HCT116 (cell line): ENCODE results near the gene NUP153. TPM values are rescaled to one million over a fixed set of nuclear protein-coding genes. Genes with fewer than 3 reads are reported as not detected.

Experiments used
- ATAC-seq: fragments of 200-7000 bp; cut with Tn5 transposase; 2 replicates; pipeline ENCODE4 v1.9.1; 2020; ENCODE audit warnings: mild to moderate bottlenecking, moderate library complexity
- BruUV-seq: library from RNA; stranded (reverse); fragments of 400-500 nt; replicated peaks from 2 replicates; lab custom pipeline; 2021; lab: Mats Ljungman, UMichigan
- CTCF ChIA-PET: fragments of 300-600 bp; sonication (Branson Sonifier 250); formaldehyde crosslinking; loops from one replicate; lab custom pipeline; 2021; ENCODE audit warnings: antibody characterized with exemption; lab: Charles Lee
- POLR2A ChIA-PET: fragments of 300-600, 350-600 bp; sonication (Branson Sonifier 250); formaldehyde crosslinking; loops from one replicate; lab custom pipeline; 2021; ENCODE audit warnings: antibody characterized with exemption; lab: Charles Lee
- RAD21 ChIA-PET, 2 experiments: fragments of 300-600 bp; sonication (Branson Sonifier 250); formaldehyde crosslinking; loops; one replicate each; lab custom pipeline; 2023; ENCODE audit warnings: low total read pairs in 2 of 2; ENCODE audit not compliant: uncharacterized antibody in 2 of 2, unreplicated experiment in 2 of 2, low non-redundant PET in 1 of 2; lab: Charles Lee
- DNase-seq: peaks from one replicate; pipeline ENCODE4 v3.0.0-alpha.2; 2010; ENCODE audit warnings: low read depth, low spot score
- H2AFZ ChIP-seq: fragments of 200-600 bp; shearing (Covaris generic), sonication (generic); 2 replicates; pipeline ENCODE4 v1.6.1; 2017; ENCODE audit warnings: low read depth, mixed run types, mixed read lengths, antibody characterized with exemption, low read length; ENCODE audit not compliant: poor library complexity, severe bottlenecking
- H3K27ac ChIP-seq: 2 replicates; pipeline ENCODE4 v1.5.1; 2012; ENCODE audit warnings: low read depth, low read length
- H3K27me3 ChIP-seq: fragments of 200-600 bp; sonication (generic); 2 replicates; pipeline ENCODE4 v1.6.1; 2016; ENCODE audit warnings: mixed run types, low read length, mixed read lengths; ENCODE audit not compliant: insufficient read depth
- H3K36me3 ChIP-seq, 2 experiments: fragments of 200-500 bp in 1 of 2; fragments of 200-600 bp in 1 of 2; sonication (Bioruptor generic) in 1 of 2; sonication (generic) in 1 of 2; 2 replicates each; pipeline versions ENCODE4 v1.5.1 to v1.6.1; 2014 to 2016; ENCODE audit warnings: low read length in 2 of 2, inconsistent platforms in 1 of 2, mixed read lengths in 1 of 2, mixed run types in 1 of 2; ENCODE audit not compliant: insufficient read depth in 2 of 2, control insufficient read depth in 1 of 2
- H3K4me1 ChIP-seq, 2 experiments: fragments of 200-600 bp in 1 of 2; sonication (generic) in 1 of 2; 2 replicates each; pipeline versions ENCODE4 v1.5.1 to v1.6.1; 2012 to 2017; ENCODE audit warnings: low read length in 2 of 2, inconsistent platforms in 1 of 2, mild to moderate bottlenecking in 1 of 2, mixed read lengths in 1 of 2, mixed run types in 1 of 2, moderate library complexity in 1 of 2; ENCODE audit not compliant: insufficient read depth in 2 of 2, control insufficient read depth in 1 of 2
- H3K4me2 ChIP-seq: fragments of 200-600 bp; sonication (generic); 2 replicates; pipeline ENCODE4 v1.6.1; 2017; ENCODE audit warnings: mixed run types, low read length, mixed read lengths
- H3K4me3 ChIP-seq, 2 experiments: fragments of 200-600 bp in 1 of 2; sonication (generic) in 1 of 2; replicated peaks in 1 of 2; 2 replicates each; pipeline ENCODE4 v1.5.1; 2011 to 2016; ENCODE audit warnings: low read length in 2 of 2, control low read depth in 1 of 2, low read depth in 1 of 2, mild to moderate bottlenecking in 1 of 2, mixed read lengths in 1 of 2, mixed run types in 1 of 2
- H3K79me2 ChIP-seq: fragments of 200-600 bp; sonication (generic); 2 replicates; pipeline ENCODE4 v1.6.1; 2017; ENCODE audit warnings: mild to moderate bottlenecking, mixed run types, low read length, moderate library complexity, mixed read lengths; ENCODE audit not compliant: insufficient read depth
- H3K9ac ChIP-seq: fragments of 200-600 bp; sonication (generic); 2 replicates; pipeline ENCODE4 v1.6.1; 2016; ENCODE audit warnings: low read length, mixed read lengths
- H3K9me2 ChIP-seq: fragments of 200-600 bp; sonication (generic), shearing (Covaris generic); 2 replicates; pipeline ENCODE4 v1.6.1; 2017; ENCODE audit warnings: mixed run types, mild to moderate bottlenecking, moderate library complexity; ENCODE audit not compliant: insufficient read depth
- H3K9me3 ChIP-seq, 2 experiments: fragments of 200-500 bp in 1 of 2; fragments of 200-600 bp in 1 of 2; sonication (Bioruptor generic) in 1 of 2; sonication (generic) in 1 of 2; 2 replicates each; pipeline ENCODE4 v1.6.1; 2014 to 2017; ENCODE audit warnings: low read length in 2 of 2, mixed read lengths in 2 of 2, inconsistent platforms in 1 of 2, low read depth in 1 of 2, mild to moderate bottlenecking in 1 of 2, mixed run types in 1 of 2, moderate library complexity in 1 of 2; ENCODE audit not compliant: control insufficient read depth in 1 of 2, insufficient read depth in 1 of 2
- H4K20me1 ChIP-seq: fragments of 200-600 bp; sonication (generic), shearing (Covaris generic); 2 replicates; pipeline ENCODE4 v1.6.1; 2017; ENCODE audit warnings: mixed run types, mild to moderate bottlenecking, moderate library complexity; ENCODE audit not compliant: insufficient read depth
- FOSL1 ChIP-seq: IDR thresholded peaks from 2 replicates; pipeline ENCODE4 v1.6.1; 2012; ENCODE audit warnings: low read depth
- POLR2A ChIP-seq: IDR thresholded peaks from 2 replicates; pipeline ENCODE4 v1.7.0; 2011; ENCODE audit warnings: borderline replicate concordance; ENCODE audit not compliant: insufficient read depth, insufficient read length; ENCODE audit errors: extremely low read depth
- POLR2AphosphoS5 ChIP-seq: IDR thresholded peaks from 2 replicates; pipeline ENCODE4 v1.6.1; 2011; ENCODE audit warnings: mild to moderate bottlenecking, low read depth, low read length, moderate library complexity
- SP1 ChIP-seq: IDR thresholded peaks from 2 replicates; pipeline ENCODE4 v1.6.1; 2012; ENCODE audit warnings: low read depth
- SRF ChIP-seq: IDR thresholded peaks from 2 replicates; pipeline ENCODE4 v1.6.1; 2012; ENCODE audit warnings: low read depth
- TCF7L2 ChIP-seq: IDR thresholded peaks from 2 replicates; pipeline ENCODE4 v1.7.0; 2011; ENCODE audit warnings: borderline replicate concordance, inconsistent platforms; ENCODE audit not compliant: insufficient read depth, insufficient read length; ENCODE audit errors: extremely low read depth
- ZFX ChIP-seq: fragments of 450-650 bp; IDR thresholded peaks from 2 replicates; pipeline ENCODE4 v1.6.1; 2017
- ZNF274 ChIP-seq: fragments of 200-500 bp; sonication (Bioruptor generic); IDR thresholded peaks from 2 replicates; pipeline ENCODE4 v1.6.1; 2014; ENCODE audit warnings: mild to moderate bottlenecking, low read depth, low read length, inconsistent platforms
- intact Hi-C: fragments of 100-400 bp; cut with micrococcal nuclease; formaldehyde crosslinking; loops from 2 replicates; pipeline ENCODE4 v1.10.0; 2022
- total RNA-seq: library from RNA; stranded (reverse); gene quantifications from one replicate; pipeline ENCODE4 v1.2.1, GENCODE V29; 2021; ENCODE audit not compliant: unreplicated experiment
- TF ChIP-seq, protein P1 (sequence below), 3 experiments: fragments of 200-600 bp in 1 of 3; sonication (generic) in 1 of 3; IDR thresholded peaks in 2 of 3; conservative IDR thresholded peaks in 1 of 3; 2 replicates each; pipeline ENCODE4 v1.5.1; 2012 to 2017; ENCODE audit warnings: low read depth in 2 of 3, low read length in 2 of 3, antibody characterized with exemption in 1 of 3, borderline replicate concordance in 1 of 3, control low read depth in 1 of 3, mild to moderate bottlenecking in 1 of 3, mixed read lengths in 1 of 3, mixed run types in 1 of 3, moderate library complexity in 1 of 3; ENCODE audit not compliant: insufficient read depth in 1 of 3

NUP153 gene
- total RNA-seq, 1 experiment from 2014 or later = 51.6 TPM

DNA sequence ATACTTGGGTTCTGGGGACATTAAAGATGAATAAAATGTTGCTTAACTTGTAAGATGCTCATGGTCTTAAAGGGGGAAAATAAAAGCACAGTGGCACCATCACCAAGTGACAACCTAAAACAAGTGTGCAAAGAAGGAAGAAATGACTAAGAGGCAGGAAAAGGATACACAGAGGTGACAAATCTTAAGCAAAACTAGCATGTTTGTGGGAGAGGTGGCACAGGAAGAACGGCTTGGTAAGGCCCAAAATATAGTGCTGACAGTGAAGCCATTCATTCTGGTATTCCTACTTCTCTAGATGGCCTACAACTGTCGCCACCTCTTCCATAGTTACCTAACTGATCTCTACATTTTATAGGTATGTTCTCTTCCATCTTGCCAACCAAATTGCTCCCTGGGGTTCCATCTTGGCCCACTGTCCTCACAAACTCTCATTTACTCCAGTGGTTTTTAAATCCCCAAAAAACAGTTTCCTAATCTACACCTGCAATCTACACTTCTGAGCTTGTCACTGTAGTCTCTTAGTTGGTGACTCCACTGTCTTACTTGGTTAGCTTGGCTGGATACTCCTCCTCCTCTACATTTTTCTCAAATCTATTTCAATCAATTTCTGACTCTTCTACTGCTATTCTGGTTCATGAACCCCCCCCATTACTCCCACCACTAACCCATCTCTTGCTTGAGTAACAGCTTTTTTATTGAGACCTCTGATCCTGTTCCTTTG, 73.1 kb downstream of the NUP153 start:
- Histone ChIP-seq H3K27me3 (no peaks in the 10 kb centered on the region), H3K9me2 (no peaks in the 10 kb centered on the region), H3K36me3 (peaks cover 30 to 50% of the 10 kb centered on the region in 2 experiments), H3K4me1 (no peaks in the 10 kb centered on the region), H3K9ac (no peak overlapping the region), H3K27ac (no peak overlapping the region), H3K79me2 (peaks cover 91% of the 10 kb centered on the region)
- ChIA-PET RAD21 (no interaction called here), CTCF (no interaction called here)
- no TSS peak for BruUV-seq
- no peak for ATAC-seq
- no peak for TF ChIP-seq SRF
- no peak for TF ChIP-seq ZFX
- no peak for TF ChIP-seq POLR2A
- TF ChIP-seq POLR2AphosphoS5 = no peak
- TF ChIP-seq TCF7L2 = no peak
- TF ChIP-seq FOSL1 = no peak
- TF ChIP-seq, protein P1, sequence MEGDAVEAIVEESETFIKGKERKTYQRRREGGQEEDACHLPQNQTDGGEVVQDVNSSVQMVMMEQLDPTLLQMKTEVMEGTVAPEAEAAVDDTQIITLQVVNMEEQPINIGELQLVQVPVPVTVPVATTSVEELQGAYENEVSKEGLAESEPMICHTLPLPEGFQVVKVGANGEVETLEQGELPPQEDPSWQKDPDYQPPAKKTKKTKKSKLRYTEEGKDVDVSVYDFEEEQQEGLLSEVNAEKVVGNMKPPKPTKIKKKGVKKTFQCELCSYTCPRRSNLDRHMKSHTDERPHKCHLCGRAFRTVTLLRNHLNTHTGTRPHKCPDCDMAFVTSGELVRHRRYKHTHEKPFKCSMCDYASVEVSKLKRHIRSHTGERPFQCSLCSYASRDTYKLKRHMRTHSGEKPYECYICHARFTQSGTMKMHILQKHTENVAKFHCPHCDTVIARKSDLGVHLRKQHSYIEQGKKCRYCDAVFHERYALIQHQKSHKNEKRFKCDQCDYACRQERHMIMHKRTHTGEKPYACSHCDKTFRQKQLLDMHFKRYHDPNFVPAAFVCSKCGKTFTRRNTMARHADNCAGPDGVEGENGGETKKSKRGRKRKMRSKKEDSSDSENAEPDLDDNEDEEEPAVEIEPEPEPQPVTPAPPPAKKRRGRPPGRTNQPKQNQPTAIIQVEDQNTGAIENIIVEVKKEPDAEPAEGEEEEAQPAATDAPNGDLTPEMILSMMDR (IDR thresholded peaks at IDR 0.05 in 2 of 3, conservative IDR thresholded peaks at IDR 0.05 in 1 of 3; ENCODE audit: borderline replicate concordance in 1 of 3, insufficient read depth in 1 of 3, low read depth in 2 of 3, low read length in 2 of 3) = no peak
- no peak for TF ChIP-seq ZNF274
- no peak for TF ChIP-seq SP1
- TF ChIP-seq, all 23 proteins: peak for 0
- Histone ChIP-seq H3K4me2 (no peak overlapping the region), H3K4me3 (no peak overlapping the region), H3K9me3 (no peaks in the 10 kb centered on the region), H2AFZ (no peak overlapping the region), H4K20me1 (peaks cover 15% of the 10 kb centered on the region)
- POLR2A ChIA-PET = no interaction called here
- intact Hi-C loops = no loop called here
- DNase-seq = no peak
